Choroid plexus epithelial cell (primary cell): ENCODE measurements around the gene CYB5RL.
"Not testable (repeated sequence)": the region's sequence is repeated elsewhere in the genome, so short reads cannot be mapped to it uniquely, and the experiment has no call there.

ENCODE experiments used
- DNase-seq: peaks from one replicate; pipeline ENCODE4 v3.0.0-alpha.2; 2010; ENCODE audit warnings: low read depth
- H3K4me3 ChIP-seq: 2 replicates; pipeline ENCODE4 v1.5.1; 2011; ENCODE audit warnings: low read depth, mild to moderate bottlenecking, control low read depth, low read length, moderate library complexity
- TF ChIP-seq, protein P1 (sequence below): conservative IDR thresholded peaks from 2 replicates; pipeline ENCODE4 v1.5.1; 2011; ENCODE audit warnings: low read depth, mild to moderate bottlenecking, control low read depth, inconsistent platforms, low read length, moderate library complexity

The CYB5RL gene

DNA sequence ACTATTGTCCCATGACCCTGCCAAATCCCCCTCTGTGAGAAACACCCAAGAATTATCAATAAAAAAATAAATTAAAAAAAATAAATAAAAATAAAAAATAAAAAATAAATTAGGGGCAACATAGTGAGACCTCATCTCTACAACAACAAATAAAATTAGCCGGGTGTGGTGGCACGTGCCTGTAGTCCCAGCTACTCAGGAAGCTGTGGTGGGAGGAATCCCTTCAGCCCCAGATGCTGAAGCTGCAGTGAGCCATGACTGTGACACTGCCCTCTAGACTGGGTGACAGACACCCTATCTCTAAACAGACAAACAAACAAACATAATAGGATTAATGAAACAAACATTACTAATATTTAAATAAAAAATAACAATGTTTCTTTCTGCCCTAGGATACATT lies 34.5 kb upstream of the CYB5RL start:
- TF ChIP-seq, protein P1, sequence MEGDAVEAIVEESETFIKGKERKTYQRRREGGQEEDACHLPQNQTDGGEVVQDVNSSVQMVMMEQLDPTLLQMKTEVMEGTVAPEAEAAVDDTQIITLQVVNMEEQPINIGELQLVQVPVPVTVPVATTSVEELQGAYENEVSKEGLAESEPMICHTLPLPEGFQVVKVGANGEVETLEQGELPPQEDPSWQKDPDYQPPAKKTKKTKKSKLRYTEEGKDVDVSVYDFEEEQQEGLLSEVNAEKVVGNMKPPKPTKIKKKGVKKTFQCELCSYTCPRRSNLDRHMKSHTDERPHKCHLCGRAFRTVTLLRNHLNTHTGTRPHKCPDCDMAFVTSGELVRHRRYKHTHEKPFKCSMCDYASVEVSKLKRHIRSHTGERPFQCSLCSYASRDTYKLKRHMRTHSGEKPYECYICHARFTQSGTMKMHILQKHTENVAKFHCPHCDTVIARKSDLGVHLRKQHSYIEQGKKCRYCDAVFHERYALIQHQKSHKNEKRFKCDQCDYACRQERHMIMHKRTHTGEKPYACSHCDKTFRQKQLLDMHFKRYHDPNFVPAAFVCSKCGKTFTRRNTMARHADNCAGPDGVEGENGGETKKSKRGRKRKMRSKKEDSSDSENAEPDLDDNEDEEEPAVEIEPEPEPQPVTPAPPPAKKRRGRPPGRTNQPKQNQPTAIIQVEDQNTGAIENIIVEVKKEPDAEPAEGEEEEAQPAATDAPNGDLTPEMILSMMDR, result no peak
- DNase-seq, result no peak

DNA sequence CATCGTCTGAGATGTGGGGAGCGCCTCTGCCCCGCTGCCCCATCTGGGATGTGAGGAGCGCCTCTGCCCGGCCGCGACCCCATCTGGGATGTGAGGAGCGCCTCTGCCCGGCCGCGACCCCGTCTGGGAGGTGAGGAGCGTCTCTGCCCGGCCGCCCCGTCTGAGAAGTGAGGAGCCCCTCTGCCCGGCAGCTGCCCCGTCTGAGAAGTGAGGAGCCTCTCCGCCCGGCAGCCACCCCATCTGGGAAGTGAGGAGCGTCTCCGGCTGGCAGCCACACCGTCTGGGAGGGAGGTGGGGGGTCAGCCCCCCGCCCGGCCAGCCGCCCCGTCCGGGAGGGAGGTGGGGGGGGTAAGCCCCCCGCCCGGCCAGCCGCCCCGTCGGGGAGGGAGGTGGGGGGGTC lies 33.4 kb upstream of the CYB5RL start:
- DNase-seq, H3K4me3 ChIP-seq: not testable (repeated sequence)

More for the DNA sequence above, 34.5 kb upstream of the CYB5RL start:
- H3K4me3 ChIP-seq, result no peak overlapping the region

DNA sequence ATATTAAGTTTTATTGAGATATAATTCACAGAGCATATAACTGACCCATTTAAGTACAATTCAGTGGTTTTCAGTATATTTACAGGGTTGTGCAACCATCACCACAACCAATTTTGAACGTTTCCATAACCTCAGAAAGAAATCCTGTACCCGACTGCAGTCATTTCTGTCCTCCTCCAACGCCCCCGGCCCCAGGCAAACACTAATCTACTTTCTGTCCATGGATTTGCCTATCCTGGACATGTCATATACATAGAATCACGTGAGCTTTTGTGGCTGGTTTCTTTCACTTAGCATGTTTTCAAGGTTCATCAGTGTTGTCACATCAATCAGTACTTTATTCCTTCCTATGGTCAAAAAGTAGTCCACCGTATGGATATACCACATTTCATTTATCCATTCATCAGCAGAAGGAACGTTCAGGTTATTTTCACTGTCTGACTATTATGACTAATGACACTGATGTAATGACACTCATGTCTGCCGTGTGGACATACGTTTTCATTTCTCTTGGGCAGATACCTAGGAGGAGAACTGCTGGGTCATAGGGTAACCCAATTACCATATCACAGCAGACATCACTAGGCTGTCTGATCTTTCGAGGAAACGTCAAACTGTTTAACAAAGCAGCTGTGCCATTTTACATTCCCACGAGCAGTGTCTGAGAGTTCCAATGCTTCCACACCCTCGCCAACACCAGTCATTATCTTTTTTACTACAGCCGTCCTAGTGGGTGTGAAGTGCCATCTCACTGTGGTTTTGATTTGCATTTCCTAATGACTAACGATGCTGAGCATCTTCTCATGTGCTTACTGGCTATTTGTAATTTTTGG lies 30.9 kb upstream of the CYB5RL start:
- no peak overlapping the region for H3K4me3 ChIP-seq
- no peak for DNase-seq
- TF ChIP-seq, protein P1, result no peak

DNA sequence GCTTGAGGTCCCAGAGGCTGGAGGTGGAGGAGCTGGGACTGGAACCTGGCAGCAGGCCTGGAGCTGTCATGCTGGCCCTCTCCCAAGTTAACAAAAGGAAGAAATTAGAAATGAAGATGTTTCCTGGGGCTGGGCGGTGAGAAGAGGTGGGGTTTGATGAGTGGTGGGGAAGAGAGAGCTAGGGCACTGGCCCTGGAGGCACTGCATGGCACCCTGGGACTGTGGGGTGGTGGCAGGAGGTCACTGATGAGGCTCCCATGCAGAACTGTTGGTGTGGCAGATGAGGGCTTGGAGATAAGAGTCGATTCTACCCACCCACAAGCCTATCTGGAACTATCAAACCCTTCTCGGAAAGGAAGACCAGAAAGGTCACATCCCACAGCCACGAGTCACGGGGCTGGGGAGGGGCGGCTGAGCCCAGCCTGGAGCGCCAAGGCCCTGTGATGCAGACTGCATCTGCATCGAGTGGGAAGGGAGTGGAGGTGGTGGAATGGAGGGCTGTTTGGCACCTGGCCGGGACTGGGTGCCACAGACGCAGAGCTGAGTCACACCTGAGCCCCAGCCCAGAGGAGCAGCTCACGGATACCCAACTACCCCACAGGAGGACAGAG lies 29.6 kb upstream of the CYB5RL start:
- peak; percentile 49 for DNase-seq
- TF ChIP-seq, protein P1, result no peak
- H3K4me3 ChIP-seq, result no peak overlapping the region

DNA sequence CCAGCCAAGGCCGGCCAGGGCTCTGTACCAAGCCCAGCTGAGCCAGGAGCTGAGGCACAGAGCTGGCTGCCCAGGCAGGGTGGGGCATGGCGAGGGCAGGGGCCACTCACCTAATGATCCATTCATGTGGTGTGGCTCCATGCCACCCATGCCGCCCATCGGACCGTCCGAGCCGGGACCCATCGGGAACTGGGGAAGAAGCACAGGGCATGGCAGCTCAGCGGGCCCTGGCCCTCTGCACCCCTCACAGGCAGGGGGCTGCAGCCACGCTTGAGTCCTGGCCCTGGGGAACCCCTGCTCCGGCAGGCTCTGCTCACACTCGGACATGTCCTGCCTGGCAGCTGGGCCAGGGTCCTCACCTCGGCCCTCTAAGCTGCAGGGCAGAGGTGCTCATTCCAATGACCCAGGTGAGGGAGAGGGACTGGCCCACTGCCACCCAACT lies 28.8 kb upstream of the CYB5RL start:
- H3K4me3 ChIP-seq, result no peak overlapping the region
- TF ChIP-seq, protein P1, result no peak
- DNase-seq, result no peak

DNA sequence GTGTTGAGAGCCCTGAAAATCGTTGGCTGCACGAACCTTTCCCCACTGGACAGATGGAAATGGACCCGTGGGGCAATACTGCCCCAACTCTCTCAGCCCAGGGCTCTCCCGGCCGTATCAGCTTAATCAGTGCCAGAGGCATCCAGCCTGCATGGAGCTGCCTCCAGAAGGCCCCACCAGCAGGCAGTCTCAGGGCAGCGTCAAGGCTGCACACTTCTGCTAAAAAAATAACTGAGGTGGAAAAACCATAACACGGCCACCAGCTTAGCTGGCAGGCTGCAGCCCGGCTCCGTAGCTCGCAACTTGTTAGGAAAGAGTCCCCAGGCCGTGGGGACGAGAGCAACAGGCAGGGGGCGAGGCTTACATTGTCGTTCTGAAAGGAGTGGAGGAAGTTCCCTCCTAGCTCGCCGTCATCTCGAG lies 28.1 kb upstream of the CYB5RL start:
- TF ChIP-seq, protein P1, result peak; percentile 8
- no peak for DNase-seq
- no peak overlapping the region for H3K4me3 ChIP-seq

DNA sequence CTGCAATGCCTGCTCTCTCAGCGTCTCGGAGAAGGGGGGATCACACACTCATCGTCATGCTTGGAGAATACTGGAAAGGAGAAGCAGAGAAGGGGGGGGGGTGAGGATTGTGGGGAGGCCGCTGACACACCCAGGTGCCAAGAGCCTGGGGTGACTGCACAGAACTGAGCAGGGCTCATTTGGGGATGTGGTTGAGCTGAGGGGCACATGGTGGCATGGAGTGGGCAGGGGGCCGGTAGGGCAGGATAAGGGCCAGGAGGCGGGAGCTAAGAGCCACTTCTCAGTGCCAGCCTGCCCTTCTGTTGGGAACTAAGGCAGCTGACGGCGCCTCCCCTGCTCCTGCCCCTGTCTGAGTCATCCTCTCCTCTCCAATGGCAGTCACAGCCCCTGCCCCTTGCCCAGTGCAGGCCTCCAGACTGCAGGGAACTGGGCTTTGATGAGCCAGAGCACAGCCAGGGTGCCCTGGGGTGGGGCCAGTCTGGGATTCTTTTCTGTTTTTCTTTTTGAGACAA lies 27.3 kb upstream of the CYB5RL start:
- no peak overlapping the region for H3K4me3 ChIP-seq
- TF ChIP-seq, protein P1, result no peak
- peak; percentile 26 for DNase-seq
